ENCODE measurements around the gene PMM2.

Gene PMM2

DNA sequence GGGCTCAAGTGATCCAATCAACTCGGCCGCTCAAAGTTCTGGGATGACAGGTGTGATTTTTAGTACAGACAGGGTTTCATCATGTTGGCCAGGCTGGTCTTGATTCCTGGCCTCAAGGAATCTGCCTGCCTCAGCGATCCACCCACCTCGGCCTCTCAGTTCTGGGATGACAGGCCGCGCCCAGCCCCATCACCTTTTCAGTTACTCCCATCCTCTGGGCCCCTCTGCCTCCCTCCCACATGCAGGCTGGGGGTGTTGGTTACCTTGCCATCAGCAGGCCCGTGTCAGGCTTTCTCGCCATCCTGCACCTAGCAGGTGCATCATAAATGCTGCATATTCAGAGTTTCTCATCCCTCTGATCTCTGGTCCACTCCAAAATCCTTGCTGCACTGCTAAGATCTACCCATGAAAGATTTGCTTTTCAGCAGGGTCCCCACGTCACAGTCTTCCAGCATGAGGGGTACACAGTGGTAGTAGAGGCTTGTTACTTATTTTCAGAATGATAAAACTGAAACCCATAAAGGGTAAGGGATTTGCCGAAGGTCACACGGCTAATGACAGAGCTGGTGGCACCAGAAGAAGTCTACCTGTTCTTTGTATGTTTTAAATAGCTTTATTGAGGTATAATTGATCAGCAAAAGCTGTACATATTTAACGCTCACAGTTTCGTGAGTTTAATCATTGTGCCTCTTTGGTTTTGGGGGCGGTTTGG is 16.6 kb downstream of the PMM2 start:
- Histone ChIP-seq H3K27ac (ENCODE audit: extremely low read depth, low read depth, low read length) (no peak overlapping the region), H3K36me3 (ENCODE audit: control insufficient read depth in 2 of 2, insufficient read depth in 1 of 2, low read length in 2 of 2) (peaks cover 43 to 92% of the 10 kb centered on the region in 2 experiments), H3K4me3 (ENCODE audit: low read depth, low read length) (no peak overlapping the region), H3K4me1 (ENCODE audit: control insufficient read depth, insufficient read depth, low read length) (no peaks in the 10 kb centered on the region), H3K9me3 (ENCODE audit: control insufficient read depth, insufficient read depth, low read depth, low read length) (no peaks in the 10 kb centered on the region)
- CTCF ChIA-PET: no interaction called here
- POLR2A ChIA-PET: no interaction called here
- TF ChIP-seq ZNF792 (tag by site-specific recombination; IDR thresholded peaks at IDR 0.05) (no peak), ZNF223 (tag by site-specific recombination; IDR thresholded peaks at IDR 0.05) (no peak), ZNF530 (tag by site-specific recombination; IDR thresholded peaks at IDR 0.05; ENCODE audit: low read depth) (no peak), ZNF580 (tag by site-specific recombination; IDR thresholded peaks at IDR 0.05) (no peak), OSR2 (tag by site-specific recombination; IDR thresholded peaks at IDR 0.05) (no peak), SCRT2 (tag by site-specific recombination; IDR thresholded peaks at IDR 0.05) (no peak), INSM2 (tag by site-specific recombination; IDR thresholded peaks at IDR 0.05) (no peak), ZNF398 (tag by site-specific recombination; IDR thresholded peaks at IDR 0.05) (no peak), GFI1B (tag by site-specific recombination; IDR thresholded peaks at IDR 0.05) (no peak)
- TF ChIP-seq, protein P1, sequence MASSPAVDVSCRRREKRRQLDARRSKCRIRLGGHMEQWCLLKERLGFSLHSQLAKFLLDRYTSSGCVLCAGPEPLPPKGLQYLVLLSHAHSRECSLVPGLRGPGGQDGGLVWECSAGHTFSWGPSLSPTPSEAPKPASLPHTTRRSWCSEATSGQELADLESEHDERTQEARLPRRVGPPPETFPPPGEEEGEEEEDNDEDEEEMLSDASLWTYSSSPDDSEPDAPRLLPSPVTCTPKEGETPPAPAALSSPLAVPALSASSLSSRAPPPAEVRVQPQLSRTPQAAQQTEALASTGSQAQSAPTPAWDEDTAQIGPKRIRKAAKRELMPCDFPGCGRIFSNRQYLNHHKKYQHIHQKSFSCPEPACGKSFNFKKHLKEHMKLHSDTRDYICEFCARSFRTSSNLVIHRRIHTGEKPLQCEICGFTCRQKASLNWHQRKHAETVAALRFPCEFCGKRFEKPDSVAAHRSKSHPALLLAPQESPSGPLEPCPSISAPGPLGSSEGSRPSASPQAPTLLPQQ (tag by site-specific recombination; IDR thresholded peaks at IDR 0.05): no peak

DNA sequence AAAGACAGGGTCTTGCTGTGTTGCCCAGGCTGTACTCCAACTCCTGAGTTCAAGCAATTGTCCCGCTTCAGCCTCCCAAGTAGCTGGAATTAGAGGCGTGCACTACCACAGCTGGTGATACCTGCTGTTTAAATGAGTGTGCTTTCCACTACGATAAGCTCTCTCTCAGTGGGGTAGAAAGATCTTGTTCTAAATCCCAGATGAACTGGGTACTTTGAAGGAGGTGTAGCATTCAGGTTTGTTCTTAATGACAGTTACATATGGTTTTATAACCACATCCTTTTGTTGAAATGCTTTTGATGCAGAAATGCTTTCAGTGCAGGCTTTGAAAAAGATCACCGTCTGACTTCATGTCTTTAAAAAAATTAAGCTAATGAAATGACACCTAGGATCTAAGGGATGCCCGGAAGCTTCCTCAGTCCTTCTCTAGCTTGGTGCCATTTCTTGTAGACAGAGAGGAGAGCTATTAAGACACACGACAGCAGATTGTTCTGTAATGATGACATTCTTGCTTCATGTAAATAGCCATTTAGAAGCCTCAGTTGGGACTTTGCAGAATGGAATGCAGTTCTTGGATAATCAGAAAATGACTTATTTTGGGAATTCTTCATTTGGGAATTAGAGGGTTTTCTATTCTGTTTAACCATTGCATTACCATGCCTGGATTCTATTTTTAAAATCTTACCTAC is 19.5 kb downstream of the PMM2 start:
- Histone ChIP-seq H3K4me3 (ENCODE audit: low read depth, low read length) (no peak overlapping the region), H3K27ac (ENCODE audit: extremely low read depth, low read depth, low read length) (no peak overlapping the region), H3K9me3 (ENCODE audit: control insufficient read depth, insufficient read depth, low read depth, low read length) (no peaks in the 10 kb centered on the region), H3K4me1 (ENCODE audit: control insufficient read depth, insufficient read depth, low read length) (no peaks in the 10 kb centered on the region), H3K36me3 (ENCODE audit: control insufficient read depth in 2 of 2, insufficient read depth in 1 of 2, low read length in 2 of 2) (peaks cover 29 to 88% of the 10 kb centered on the region in 2 experiments)
- TF ChIP-seq ZNF341 (tag by site-specific recombination; IDR thresholded peaks at IDR 0.05; ENCODE audit: low read depth) (no peak), SP2 (tag by site-specific recombination; IDR thresholded peaks at IDR 0.05) (no peak), ZIC2 (tag by site-specific recombination; IDR thresholded peaks at IDR 0.05) (0 out of 2 replicates have a peak, but pooled peaks have one; percentile 7), ZNF211 (tag by site-specific recombination; IDR thresholded peaks at IDR 0.05; ENCODE audit: low read depth) (no peak), ZBTB21 (tag by site-specific recombination; IDR thresholded peaks at IDR 0.05) (no peak), ZNF121 (tag by site-specific recombination; IDR thresholded peaks at IDR 0.05) (0 out of 2 replicates have a peak, but pooled peaks have one; percentile 26), ZNF404 (tag by site-specific recombination; IDR thresholded peaks at IDR 0.05) (no peak), OSR2 (tag by site-specific recombination; IDR thresholded peaks at IDR 0.05) (no peak)
- CTCF ChIA-PET: interaction anchor here (0.7 to 0.8 kb wide), 2 partner anchors 17 to 156 kb away, joined by 3 to 4 read pairs; no protein-coding TSS in a partner anchor
- POLR2A ChIA-PET: no interaction called here
